ENCODE measurements around the gene GDPD4.

GDPD4 gene

GRCh38 chr11:77200351-77201268, 100.9 kb downstream of the GDPD4 start (continued):
- TF ChIP-seq, protein P1, sequence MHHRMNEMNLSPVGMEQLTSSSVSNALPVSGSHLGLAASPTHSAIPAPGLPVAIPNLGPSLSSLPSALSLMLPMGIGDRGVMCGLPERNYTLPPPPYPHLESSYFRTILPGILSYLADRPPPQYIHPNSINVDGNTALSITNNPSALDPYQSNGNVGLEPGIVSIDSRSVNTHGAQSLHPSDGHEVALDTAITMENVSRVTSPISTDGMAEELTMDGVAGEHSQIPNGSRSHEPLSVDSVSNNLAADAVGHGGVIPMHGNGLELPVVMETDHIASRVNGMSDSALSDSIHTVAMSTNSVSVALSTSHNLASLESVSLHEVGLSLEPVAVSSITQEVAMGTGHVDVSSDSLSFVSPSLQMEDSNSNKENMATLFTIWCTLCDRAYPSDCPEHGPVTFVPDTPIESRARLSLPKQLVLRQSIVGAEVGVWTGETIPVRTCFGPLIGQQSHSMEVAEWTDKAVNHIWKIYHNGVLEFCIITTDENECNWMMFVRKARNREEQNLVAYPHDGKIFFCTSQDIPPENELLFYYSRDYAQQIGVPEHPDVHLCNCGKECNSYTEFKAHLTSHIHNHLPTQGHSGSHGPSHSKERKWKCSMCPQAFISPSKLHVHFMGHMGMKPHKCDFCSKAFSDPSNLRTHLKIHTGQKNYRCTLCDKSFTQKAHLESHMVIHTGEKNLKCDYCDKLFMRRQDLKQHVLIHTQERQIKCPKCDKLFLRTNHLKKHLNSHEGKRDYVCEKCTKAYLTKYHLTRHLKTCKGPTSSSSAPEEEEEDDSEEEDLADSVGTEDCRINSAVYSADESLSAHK (tag by site-specific recombination; IDR thresholded peaks at IDR 0.05) = no peak
- TF ChIP-seq ZNF138 (tag by site-specific recombination; IDR thresholded peaks at IDR 0.05; ENCODE audit: borderline replicate concordance) (no peak), ZNF175 (tag by site-specific recombination; IDR thresholded peaks at IDR 0.05) (no peak), ZNF112 (tag by site-specific recombination; IDR thresholded peaks at IDR 0.05) (no peak), ZIC2 (tag by site-specific recombination; IDR thresholded peaks at IDR 0.05) (no peak; the same call in 1 of the 2 replicates)
- TF ChIP-seq, protein P2, sequence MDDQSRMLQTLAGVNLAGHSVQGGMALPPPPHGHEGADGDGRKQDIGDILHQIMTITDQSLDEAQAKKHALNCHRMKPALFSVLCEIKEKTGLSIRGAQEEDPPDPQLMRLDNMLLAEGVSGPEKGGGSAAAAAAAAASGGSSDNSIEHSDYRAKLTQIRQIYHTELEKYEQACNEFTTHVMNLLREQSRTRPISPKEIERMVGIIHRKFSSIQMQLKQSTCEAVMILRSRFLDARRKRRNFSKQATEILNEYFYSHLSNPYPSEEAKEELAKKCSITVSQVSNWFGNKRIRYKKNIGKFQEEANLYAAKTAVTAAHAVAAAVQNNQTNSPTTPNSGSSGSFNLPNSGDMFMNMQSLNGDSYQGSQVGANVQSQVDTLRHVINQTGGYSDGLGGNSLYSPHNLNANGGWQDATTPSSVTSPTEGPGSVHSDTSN (CRISPR knock-in tag; IDR thresholded peaks at IDR 0.05) = no peak
- TF ChIP-seq, protein P3, sequence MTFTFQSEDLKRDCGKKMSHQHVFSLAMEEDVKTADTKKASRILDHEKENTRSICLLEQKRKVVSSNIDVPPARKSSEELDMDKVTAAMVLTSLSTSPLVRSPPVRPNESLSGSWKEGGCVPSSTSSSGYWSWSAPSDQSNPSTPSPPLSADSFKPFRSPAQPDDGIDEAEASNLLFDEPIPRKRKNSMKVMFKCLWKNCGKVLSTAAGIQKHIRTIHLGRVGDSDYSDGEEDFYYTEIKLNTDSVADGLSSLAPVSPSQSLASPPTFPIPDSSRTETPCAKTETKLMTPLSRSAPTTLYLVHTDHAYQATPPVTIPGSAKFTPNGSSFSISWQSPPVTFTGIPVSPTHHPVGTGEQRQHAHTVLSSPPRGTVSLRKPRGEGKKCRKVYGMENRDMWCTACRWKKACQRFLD (tag by site-specific recombination; IDR thresholded peaks at IDR 0.05) = no peak

GRCh38 chr11:77199137-77199745, 102.2 kb downstream of the GDPD4 start:
- Histone ChIP-seq H3K4me3 (ENCODE audit: low read depth, low read length) (no peak overlapping the region), H3K9me3 (ENCODE audit: control insufficient read depth, insufficient read depth, low read depth, low read length) (no peaks in the 10 kb centered on the region), H3K4me1 (ENCODE audit: control insufficient read depth, insufficient read depth, low read length) (no peaks in the 10 kb centered on the region), H3K36me3 (ENCODE audit: control insufficient read depth in 2 of 2, insufficient read depth in 1 of 2, low read length in 2 of 2) (no peaks in the 10 kb centered on the region), H3K27ac (ENCODE audit: extremely low read depth, low read depth, low read length) (no peak overlapping the region)
- ChIA-PET POLR2A (no interaction called here), CTCF (interaction anchor here (0.6 to 1.9 kb wide), 6 partner anchors 8 to 349 kb away, joined by 3 to 9 read pairs (median 4); no protein-coding TSS in a partner anchor)
- TF ChIP-seq KLF17 (tag by site-specific recombination; IDR thresholded peaks at IDR 0.05) (no peak), ZNF626 (tag by site-specific recombination; IDR thresholded peaks at IDR 0.05) (no peak), ZNF148 (tag by site-specific recombination; IDR thresholded peaks at IDR 0.05; ENCODE audit: borderline replicate concordance) (no peak), ZNF639 (tag by site-specific recombination; IDR thresholded peaks at IDR 0.05) (no peak), GLI2 (tag by site-specific recombination; IDR thresholded peaks at IDR 0.05; ENCODE audit: borderline replicate concordance, low read depth) (no peak)
- TF ChIP-seq, protein P4, sequence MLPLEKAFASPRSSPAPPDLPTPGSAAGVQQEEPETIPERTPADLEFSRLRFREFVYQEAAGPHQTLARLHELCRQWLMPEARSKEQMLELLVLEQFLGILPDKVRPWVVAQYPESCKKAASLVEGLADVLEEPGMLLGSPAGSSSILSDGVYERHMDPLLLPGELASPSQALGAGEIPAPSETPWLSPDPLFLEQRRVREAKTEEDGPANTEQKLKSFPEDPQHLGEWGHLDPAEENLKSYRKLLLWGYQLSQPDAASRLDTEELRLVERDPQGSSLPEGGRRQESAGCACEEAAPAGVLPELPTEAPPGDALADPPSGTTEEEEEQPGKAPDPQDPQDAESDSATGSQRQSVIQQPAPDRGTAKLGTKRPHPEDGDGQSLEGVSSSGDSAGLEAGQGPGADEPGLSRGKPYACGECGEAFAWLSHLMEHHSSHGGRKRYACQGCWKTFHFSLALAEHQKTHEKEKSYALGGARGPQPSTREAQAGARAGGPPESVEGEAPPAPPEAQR (tag by site-specific recombination; IDR thresholded peaks at IDR 0.05) = no peak
- TF ChIP-seq, protein P5, sequence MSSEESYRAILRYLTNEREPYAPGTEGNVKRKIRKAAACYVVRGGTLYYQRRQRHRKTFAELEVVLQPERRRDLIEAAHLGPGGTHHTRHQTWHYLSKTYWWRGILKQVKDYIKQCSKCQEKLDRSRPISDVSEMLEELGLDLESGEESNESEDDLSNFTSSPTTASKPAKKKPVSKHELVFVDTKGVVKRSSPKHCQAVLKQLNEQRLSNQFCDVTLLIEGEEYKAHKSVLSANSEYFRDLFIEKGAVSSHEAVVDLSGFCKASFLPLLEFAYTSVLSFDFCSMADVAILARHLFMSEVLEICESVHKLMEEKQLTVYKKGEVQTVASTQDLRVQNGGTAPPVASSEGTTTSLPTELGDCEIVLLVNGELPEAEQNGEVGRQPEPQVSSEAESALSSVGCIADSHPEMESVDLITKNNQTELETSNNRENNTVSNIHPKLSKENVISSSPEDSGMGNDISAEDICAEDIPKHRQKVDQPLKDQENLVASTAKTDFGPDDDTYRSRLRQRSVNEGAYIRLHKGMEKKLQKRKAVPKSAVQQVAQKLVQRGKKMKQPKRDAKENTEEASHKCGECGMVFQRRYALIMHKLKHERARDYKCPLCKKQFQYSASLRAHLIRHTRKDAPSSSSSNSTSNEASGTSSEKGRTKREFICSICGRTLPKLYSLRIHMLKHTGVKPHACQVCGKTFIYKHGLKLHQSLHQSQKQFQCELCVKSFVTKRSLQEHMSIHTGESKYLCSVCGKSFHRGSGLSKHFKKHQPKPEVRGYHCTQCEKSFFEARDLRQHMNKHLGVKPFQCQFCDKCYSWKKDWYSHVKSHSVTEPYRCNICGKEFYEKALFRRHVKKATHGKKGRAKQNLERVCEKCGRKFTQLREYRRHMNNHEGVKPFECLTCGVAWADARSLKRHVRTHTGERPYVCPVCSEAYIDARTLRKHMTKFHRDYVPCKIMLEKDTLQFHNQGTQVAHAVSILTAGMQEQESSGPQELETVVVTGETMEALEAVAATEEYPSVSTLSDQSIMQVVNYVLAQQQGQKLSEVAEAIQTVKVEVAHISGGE (tag by site-specific recombination; conservative IDR thresholded peaks at IDR 0.05; ENCODE audit: low read depth) = no peak

All from HEK293 (cell line).